Coronary artery (tissue), 2 donors: ENCODE measurements around the gene SLC16A1.
"Not testable (repeated sequence)": the region's sequence is repeated elsewhere in the genome, so short reads cannot be mapped to it uniquely, and the experiment has no call there.

ENCODE experiments used
- DNase-seq: peaks from one replicate; pipeline ENCODE4 v3.0.0-alpha.2; 2017; ENCODE audit warnings: low spot score
- H3K27ac ChIP-seq, 2 donors: fragments of 200-600 bp; sonication (generic); one replicate each; pipeline ENCODE4 v1.5.1; 2016 to 2019
- H3K4me3 ChIP-seq: fragments of 200-600 bp; sonication (generic); 2 replicates; pipeline ENCODE4 v1.5.1; 2016; ENCODE audit warnings: mild to moderate bottlenecking, moderate library complexity
- CTCF ChIP-seq: fragments of 200-600 bp; sonication (generic); IDR thresholded peaks from one replicate; pipeline ENCODE4 v1.5.1; 2019; ENCODE audit warnings: antibody characterized with exemption

Gene SLC16A1

GRCh38 chr1:112971006-112971405, 15.0 kb upstream of the SLC16A1 start:
- Histone ChIP-seq H3K4me3 (no peak overlapping the region), H3K27ac (no peak overlapping the region)
- DNase-seq = no peak
- TF ChIP-seq CTCF = no peak

GRCh38 chr1:112964347-112964746, 8.4 kb upstream of the SLC16A1 start:
- Histone ChIP-seq H3K27ac (no peak overlapping the region), H3K4me3 (no peak overlapping the region)
- no peak for DNase-seq
- TF ChIP-seq CTCF = no peak

- Histone ChIP-seq H3K27ac (no peak overlapping the region), H3K4me3 (no peak overlapping the region)
- TF ChIP-seq CTCF = no peak
- DNase-seq = no peak
Observed at GRCh38 chr1:112961072-112961471, 5.1 kb upstream of the SLC16A1 start.

GRCh38 chr1:112960384-112960783, 4.4 kb upstream of the SLC16A1 start:
- H3K27ac ChIP-seq = no peak overlapping the region

GRCh38 chr1:112958236-112958635, 2.2 kb upstream of the SLC16A1 start:
- not testable (repeated sequence) for DNase-seq
- peak overlapping the region; percentile 86 for H3K4me3 ChIP-seq
- peak overlapping the region; percentile 93 for H3K27ac ChIP-seq

More at GRCh38 chr1:112960384-112960783, 4.4 kb upstream of the SLC16A1 start:
- no peak for DNase-seq
- no peak for TF ChIP-seq CTCF
- H3K4me3 ChIP-seq = no peak overlapping the region

- no peak for DNase-seq
- peak overlapping the region; percentile 86 for H3K4me3 ChIP-seq
- peak overlapping the region; percentile 93 for H3K27ac ChIP-seq
- TF ChIP-seq CTCF = no peak
Observed at GRCh38 chr1:112957133-112957812, 1.3 kb upstream of the SLC16A1 start.

- peak; percentile 78 for DNase-seq
- Histone ChIP-seq H3K27ac (peak overlapping the region; percentile 93), H3K4me3 (peak overlapping the region; percentile 86)
- TF ChIP-seq CTCF = no peak
Observed at GRCh38 chr1:112956544-112957132, 642 bp upstream of the SLC16A1 start.
